ENCODE data around the gene N4BP2.

Gene N4BP2

DNA sequence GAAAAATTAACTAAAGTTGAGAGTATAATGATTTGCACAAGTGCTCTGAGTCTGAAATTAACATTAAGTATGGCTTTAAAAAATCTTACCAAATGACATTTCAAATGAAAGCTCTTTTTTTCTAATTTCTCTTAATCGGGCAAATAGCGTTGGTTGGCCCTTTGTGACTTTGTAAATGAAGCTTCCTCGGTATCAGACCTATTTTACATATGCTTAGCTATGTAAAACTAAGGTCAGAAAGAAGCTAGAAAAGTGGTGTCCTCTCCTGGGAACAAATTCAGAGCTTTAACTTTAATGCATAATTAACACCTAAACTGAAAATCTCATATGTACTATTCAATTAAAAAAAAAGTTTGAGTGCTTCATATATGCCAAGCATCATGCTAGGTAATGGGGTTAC, 62.7 kb downstream of the N4BP2 start:
- no peak for DNase-seq (ENCODE audit: low read depth)
- no peak overlapping the region for H3K4me3 ChIP-seq (replicated peaks; ENCODE audit: low read depth, low read length)
- TF ChIP-seq, protein P1, sequence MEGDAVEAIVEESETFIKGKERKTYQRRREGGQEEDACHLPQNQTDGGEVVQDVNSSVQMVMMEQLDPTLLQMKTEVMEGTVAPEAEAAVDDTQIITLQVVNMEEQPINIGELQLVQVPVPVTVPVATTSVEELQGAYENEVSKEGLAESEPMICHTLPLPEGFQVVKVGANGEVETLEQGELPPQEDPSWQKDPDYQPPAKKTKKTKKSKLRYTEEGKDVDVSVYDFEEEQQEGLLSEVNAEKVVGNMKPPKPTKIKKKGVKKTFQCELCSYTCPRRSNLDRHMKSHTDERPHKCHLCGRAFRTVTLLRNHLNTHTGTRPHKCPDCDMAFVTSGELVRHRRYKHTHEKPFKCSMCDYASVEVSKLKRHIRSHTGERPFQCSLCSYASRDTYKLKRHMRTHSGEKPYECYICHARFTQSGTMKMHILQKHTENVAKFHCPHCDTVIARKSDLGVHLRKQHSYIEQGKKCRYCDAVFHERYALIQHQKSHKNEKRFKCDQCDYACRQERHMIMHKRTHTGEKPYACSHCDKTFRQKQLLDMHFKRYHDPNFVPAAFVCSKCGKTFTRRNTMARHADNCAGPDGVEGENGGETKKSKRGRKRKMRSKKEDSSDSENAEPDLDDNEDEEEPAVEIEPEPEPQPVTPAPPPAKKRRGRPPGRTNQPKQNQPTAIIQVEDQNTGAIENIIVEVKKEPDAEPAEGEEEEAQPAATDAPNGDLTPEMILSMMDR (IDR thresholded peaks at IDR 0.05; ENCODE audit: low read length, missing control alignments): no peak

DNA sequence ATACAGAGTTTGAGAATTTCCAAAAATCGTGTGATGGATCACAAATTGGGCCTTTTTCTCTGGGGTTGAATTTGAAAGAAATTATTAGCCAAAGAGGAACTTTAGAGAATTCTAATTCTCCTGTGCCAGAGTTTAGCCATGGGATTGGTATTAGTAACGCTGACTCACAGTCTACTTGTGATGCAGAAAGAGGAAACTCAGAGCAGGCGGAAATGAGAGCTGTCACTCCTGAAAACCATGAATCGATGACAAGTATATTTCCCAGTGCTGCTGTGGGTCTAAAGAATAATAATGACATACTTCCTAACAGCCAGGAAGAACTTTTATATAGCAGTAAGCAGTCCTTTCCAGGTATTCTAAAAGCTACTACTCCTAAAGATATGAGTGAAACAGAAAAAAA, 64.9 kb downstream of the N4BP2 start:
- DNase-seq (ENCODE audit: low read depth): peak; percentile 75
- H3K4me3 ChIP-seq (replicated peaks; ENCODE audit: low read depth, low read length): no peak overlapping the region
- TF ChIP-seq, protein P1 (IDR thresholded peaks at IDR 0.05; ENCODE audit: low read length, missing control alignments): no peak

GRCh38 chr4:40122941-40123340, 66.3 kb downstream of the N4BP2 start:
- no peak for DNase-seq (ENCODE audit: low read depth)
- no peak overlapping the region for H3K4me3 ChIP-seq (replicated peaks; ENCODE audit: low read depth, low read length)
- TF ChIP-seq, protein P1 (IDR thresholded peaks at IDR 0.05; ENCODE audit: low read length, missing control alignments): no peak

- no peak for DNase-seq (ENCODE audit: low read depth)
- TF ChIP-seq, protein P1 (IDR thresholded peaks at IDR 0.05; ENCODE audit: low read length, missing control alignments): no peak
- no peak overlapping the region for H3K4me3 ChIP-seq (replicated peaks; ENCODE audit: low read depth, low read length)
Observed at GRCh38 chr4:40124690-40125089, 68.0 kb downstream of the N4BP2 start.

GRCh38 chr4:40130401-40131036, 73.9 kb downstream of the N4BP2 start:
- DNase-seq (ENCODE audit: low read depth): no peak
- TF ChIP-seq, protein P1 (IDR thresholded peaks at IDR 0.05; ENCODE audit: low read length, missing control alignments): no peak
- H3K4me3 ChIP-seq (replicated peaks; ENCODE audit: low read depth, low read length): no peak overlapping the region

DNA sequence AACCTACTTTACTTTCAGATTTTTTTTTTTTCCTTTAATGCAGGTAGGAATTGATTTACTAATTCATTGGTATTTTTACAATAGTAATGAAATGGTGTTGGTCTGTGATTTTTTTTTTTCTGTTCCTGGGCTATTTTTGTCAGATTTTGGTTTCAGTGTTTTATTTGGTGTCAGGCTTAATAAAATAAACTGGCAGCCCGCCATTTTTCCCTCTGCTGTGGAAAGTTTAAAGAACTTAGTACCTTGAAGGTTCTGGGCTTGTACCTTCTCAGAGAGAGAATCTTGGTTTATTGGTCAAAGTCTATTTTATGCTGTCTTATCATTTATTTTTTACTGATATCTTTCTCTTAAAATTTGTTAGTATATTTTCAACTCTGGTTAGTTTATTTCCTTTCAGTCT, 76.2 kb downstream of the N4BP2 start:
- TF ChIP-seq, protein P1 (IDR thresholded peaks at IDR 0.05; ENCODE audit: low read length, missing control alignments): no peak

More for the DNA sequence above, 76.2 kb downstream of the N4BP2 start:
- H3K4me3 ChIP-seq (replicated peaks; ENCODE audit: low read depth, low read length): no peak overlapping the region
- no peak for DNase-seq (ENCODE audit: low read depth)
